ENCODE data around the gene SLC12A8.

Gene SLC12A8

DNA sequence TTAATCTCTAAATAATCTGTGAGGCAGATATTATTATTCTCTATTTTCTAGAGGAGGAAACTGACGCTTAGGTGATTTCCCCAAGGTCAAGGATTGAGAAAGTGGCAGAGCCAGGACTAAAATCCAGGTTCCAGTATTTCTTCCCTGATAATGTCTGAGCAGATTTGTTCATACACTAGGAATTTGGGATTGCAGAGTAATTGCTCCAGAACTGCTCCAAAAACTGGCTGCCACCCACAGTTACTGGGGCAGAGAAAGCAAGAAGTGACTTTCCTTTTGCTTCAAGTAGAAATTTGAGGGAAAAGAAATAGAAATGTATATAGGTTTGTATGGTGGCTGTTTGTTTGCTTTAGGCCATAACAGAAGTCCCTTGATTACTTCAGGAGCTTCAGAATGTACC is 60.6 kb downstream of the SLC12A8 start:
- no peaks in the 10 kb centered on the region for H3K9me2 ChIP-seq (replicated peaks; ENCODE audit: insufficient read depth, low read length)
- H3K27me3 ChIP-seq (replicated peaks; ENCODE audit: insufficient read depth, low read length), result no peaks in the 10 kb centered on the region
- peaks cover 7% of the 10 kb centered on the region; the same call in 1 of the 2 replicates for H3K4me1 ChIP-seq (ENCODE audit: low read length)
- no peak overlapping the region for H2AFZ ChIP-seq (ENCODE audit: low read length)
- H3K9me3 ChIP-seq (replicated peaks; ENCODE audit: insufficient read depth, low read length), result no peaks in the 10 kb centered on the region
- DNase-seq, result no peak
- H3K4me2 ChIP-seq (ENCODE audit: low read depth, low read length), result no peak overlapping the region
- H3F3A ChIP-seq (ENCODE audit: insufficient read depth, low read length), result no peaks in the 10 kb centered on the region
- H3K27ac ChIP-seq (ENCODE audit: low read length), result no peak overlapping the region
- no peak overlapping the region for H3K4me3 ChIP-seq (ENCODE audit: low read length)
- no peaks in the 10 kb centered on the region for H3K79me2 ChIP-seq (ENCODE audit: low read length)
- TF ChIP-seq EZH2phosphoT487 (IDR thresholded peaks at IDR 0.05; ENCODE audit: low read length) (no peak), EZH2 (optimal IDR thresholded peaks at IDR 0.05; ENCODE audit: low read depth, low read length) (no peak)
- TF ChIP-seq, protein P1, sequence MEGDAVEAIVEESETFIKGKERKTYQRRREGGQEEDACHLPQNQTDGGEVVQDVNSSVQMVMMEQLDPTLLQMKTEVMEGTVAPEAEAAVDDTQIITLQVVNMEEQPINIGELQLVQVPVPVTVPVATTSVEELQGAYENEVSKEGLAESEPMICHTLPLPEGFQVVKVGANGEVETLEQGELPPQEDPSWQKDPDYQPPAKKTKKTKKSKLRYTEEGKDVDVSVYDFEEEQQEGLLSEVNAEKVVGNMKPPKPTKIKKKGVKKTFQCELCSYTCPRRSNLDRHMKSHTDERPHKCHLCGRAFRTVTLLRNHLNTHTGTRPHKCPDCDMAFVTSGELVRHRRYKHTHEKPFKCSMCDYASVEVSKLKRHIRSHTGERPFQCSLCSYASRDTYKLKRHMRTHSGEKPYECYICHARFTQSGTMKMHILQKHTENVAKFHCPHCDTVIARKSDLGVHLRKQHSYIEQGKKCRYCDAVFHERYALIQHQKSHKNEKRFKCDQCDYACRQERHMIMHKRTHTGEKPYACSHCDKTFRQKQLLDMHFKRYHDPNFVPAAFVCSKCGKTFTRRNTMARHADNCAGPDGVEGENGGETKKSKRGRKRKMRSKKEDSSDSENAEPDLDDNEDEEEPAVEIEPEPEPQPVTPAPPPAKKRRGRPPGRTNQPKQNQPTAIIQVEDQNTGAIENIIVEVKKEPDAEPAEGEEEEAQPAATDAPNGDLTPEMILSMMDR (IDR thresholded peaks at IDR 0.05; ENCODE audit: low read length), result no peak
- H3K36me3 ChIP-seq (replicated peaks; ENCODE audit: insufficient read depth, low read length), result no peaks in the 10 kb centered on the region
- H4K20me1 ChIP-seq (ENCODE audit: insufficient read depth, low read length), result no peaks in the 10 kb centered on the region
- no peak overlapping the region for H3K9ac ChIP-seq (ENCODE audit: low read length)

DNA sequence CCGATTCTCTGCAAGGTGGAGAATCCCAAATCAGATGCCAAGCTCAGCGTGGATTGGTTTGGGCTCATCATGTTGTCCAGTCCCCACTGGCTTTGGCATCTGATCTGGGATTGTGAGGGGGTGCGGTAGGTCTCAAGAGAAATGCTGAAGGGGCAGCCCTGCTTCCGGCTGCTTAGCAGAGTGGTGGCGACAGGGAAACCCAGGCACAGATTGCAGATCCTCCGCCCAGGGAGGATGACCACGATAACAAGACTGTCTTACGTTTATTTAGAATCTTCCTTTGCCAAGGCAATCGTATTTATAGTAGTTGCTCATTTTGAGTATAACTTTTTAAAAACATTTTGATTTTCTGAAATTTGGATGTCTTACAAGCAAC is 61.1 kb downstream of the SLC12A8 start:
- Histone ChIP-seq H4K20me1 (ENCODE audit: insufficient read depth, low read length) (no peaks in the 10 kb centered on the region), H3K4me1 (ENCODE audit: low read length) (peaks cover 7% of the 10 kb centered on the region; the same call in 1 of the 2 replicates), H3K9me3 (replicated peaks; ENCODE audit: insufficient read depth, low read length) (no peaks in the 10 kb centered on the region), H3K4me3 (ENCODE audit: low read length) (no peak overlapping the region), H3F3A (ENCODE audit: insufficient read depth, low read length) (no peaks in the 10 kb centered on the region), H3K9me2 (replicated peaks; ENCODE audit: insufficient read depth, low read length) (no peaks in the 10 kb centered on the region), H3K79me2 (ENCODE audit: low read length) (no peaks in the 10 kb centered on the region), H2AFZ (ENCODE audit: low read length) (no peak overlapping the region), H3K27ac (ENCODE audit: low read length) (no peak overlapping the region), H3K9ac (ENCODE audit: low read length) (no peak overlapping the region), H3K36me3 (replicated peaks; ENCODE audit: insufficient read depth, low read length) (no peaks in the 10 kb centered on the region), H3K4me2 (ENCODE audit: low read depth, low read length) (no peak overlapping the region), H3K27me3 (replicated peaks; ENCODE audit: insufficient read depth, low read length) (no peaks in the 10 kb centered on the region)
- no peak for DNase-seq
- TF ChIP-seq EZH2phosphoT487 (IDR thresholded peaks at IDR 0.05; ENCODE audit: low read length), result no peak
- TF ChIP-seq, protein P1 (IDR thresholded peaks at IDR 0.05; ENCODE audit: low read length), result no peak
- no peak for TF ChIP-seq EZH2 (optimal IDR thresholded peaks at IDR 0.05; ENCODE audit: low read depth, low read length)

DNA sequence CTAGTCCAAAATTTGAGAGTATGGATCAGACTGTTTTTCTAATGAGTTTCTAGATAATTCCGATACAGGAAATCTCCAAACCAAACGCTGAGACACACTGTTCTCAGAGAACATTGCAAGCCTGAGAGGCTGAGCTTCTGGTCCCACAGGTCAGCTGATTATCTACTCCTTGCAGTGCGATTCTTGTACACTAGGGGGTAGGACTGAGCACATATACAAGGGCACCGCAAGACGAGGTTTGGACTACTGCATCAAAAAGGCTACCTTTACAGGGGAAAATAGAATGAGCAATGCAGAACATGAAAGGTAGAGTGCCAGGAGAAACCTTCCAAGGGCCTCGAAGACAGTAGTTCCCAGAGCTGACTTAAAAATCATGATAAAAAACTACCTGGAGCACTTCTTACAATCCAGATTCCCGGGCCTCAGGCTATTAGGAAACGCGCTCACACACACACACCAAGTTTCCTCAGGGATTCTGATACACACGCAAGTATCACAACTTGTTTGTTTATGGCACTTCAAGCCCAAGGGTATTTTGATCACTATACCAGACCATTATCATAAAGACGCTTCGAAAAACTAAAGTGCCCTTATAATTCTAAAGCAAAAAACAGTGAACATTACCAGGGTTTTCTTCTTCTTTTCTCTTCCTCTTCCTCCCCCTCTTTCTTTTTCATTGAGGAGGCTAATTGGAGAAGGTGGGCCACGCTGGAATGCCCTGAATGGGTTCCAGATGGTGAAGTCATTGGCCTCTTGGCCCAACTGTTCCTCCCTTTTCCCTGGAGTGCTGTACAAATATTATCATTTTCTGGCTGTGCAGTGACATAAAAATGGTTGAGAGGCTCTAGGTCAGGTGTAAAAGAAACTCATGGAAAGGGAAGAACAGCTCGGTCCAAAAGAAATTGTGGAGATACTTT is 61.8 kb downstream of the SLC12A8 start:
- no peak overlapping the region for H2AFZ ChIP-seq (ENCODE audit: low read length)
- no peaks in the 10 kb centered on the region for H3F3A ChIP-seq (ENCODE audit: insufficient read depth, low read length)
- peak; percentile 68 for DNase-seq
- H4K20me1 ChIP-seq (ENCODE audit: insufficient read depth, low read length), result no peaks in the 10 kb centered on the region
- no peaks in the 10 kb centered on the region for H3K36me3 ChIP-seq (replicated peaks; ENCODE audit: insufficient read depth, low read length)
- TF ChIP-seq, protein P1 (IDR thresholded peaks at IDR 0.05; ENCODE audit: low read length), result peak; percentile 85
- TF ChIP-seq EZH2phosphoT487 (IDR thresholded peaks at IDR 0.05; ENCODE audit: low read length), result no peak
- H3K9ac ChIP-seq (ENCODE audit: low read length), result no peak overlapping the region
- H3K27me3 ChIP-seq (replicated peaks; ENCODE audit: insufficient read depth, low read length), result no peaks in the 10 kb centered on the region
- no peak overlapping the region for H3K27ac ChIP-seq (ENCODE audit: low read length)
- H3K4me1 ChIP-seq (ENCODE audit: low read length), result peaks cover 7% of the 10 kb centered on the region; the same call in 1 of the 2 replicates
- H3K9me2 ChIP-seq (replicated peaks; ENCODE audit: insufficient read depth, low read length), result no peaks in the 10 kb centered on the region
- H3K4me3 ChIP-seq (ENCODE audit: low read length), result no peak overlapping the region
- no peaks in the 10 kb centered on the region for H3K79me2 ChIP-seq (ENCODE audit: low read length)
- no peak overlapping the region for H3K4me2 ChIP-seq (ENCODE audit: low read depth, low read length)
- H3K9me3 ChIP-seq (replicated peaks; ENCODE audit: insufficient read depth, low read length), result no peaks in the 10 kb centered on the region
